Putamen (tissue), 1 donor: ENCODE results near the gene TIGD6.
"Not testable (repeated sequence)": the region's sequence is repeated elsewhere in the genome, so short reads cannot be mapped to it uniquely, and the experiment has no call there.

Experiments used
- DNase-seq: peaks from one replicate; pipeline ENCODE4 v3.0.0-alpha.2; 2016; ENCODE audit warnings: low spot score

The TIGD6 gene

DNA sequence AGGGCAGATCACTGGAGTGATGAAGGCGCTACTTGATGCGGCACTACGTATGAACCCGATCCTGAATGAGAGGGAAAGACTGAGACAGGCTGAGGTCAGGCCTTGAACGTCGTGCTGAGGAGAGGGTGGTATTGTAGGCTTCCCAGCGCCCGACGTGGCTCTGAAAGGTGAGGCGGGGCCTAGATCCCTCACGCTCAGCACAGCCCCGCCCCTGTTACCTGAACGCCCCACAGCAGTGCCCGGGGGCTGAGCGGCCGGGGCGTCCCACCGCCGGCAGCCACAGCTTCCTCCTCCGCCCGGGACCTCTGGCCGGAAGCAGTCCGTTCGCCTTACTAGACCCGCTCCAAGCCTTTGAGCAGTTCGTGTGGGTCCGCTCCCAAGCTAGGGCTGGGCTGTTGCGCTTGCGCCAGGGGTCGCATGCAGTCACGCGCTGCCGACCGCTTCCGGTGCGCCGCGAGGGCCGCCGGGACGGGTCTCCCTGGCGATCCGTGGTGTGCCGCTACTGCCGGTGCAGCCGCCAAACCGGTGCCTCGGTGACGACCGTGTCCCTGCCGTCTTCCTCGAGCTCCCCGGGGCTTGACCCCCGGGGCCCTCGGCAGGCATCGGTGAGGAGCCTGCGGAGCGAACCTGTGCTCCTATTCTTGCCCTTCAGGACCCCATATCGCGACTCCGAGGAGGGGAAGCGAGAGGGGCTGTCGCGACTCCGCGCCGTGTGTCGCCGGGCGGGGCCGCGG, at the start of gene TIGD6, which contains the start of gene HMGXB3:
TIGD6 (minus strand) TSS at position 399 of the 734 bp plus-strand sequence. CDS start 4,306 bp downstream, outside the sequence.
HMGXB3 (plus strand) TSS at position 484 of the 734 bp plus-strand sequence. CDS start 4,114 bp downstream, outside the sequence.
- DNase-seq: peak; percentile 91

DNA sequence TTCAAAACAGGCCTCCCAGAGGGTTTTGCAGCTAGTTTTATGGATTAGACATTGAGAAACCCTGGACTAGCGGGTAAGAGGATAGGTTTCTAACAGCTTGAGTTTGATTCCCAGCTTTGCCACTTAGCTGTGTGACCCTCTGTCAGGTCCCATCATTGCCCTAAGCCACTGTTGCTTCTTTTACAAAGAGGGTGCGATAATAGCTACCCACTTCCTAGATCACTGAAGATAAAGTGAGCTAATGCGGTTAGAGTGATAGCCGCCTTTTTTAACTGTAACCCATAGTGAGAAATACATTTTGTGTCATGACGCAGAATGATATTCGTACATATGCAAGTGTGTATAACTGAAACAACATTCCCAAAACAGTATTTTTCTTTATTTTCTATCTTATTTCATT, 45.6 kb upstream of the TIGD6 start:
- no peak for DNase-seq

- no peak for DNase-seq
These were observed 45.1 kb upstream of the TIGD6 start for GRCh38 chr5:150045549-150045948.

GRCh38 chr5:150044712-150045111, 44.3 kb upstream of the TIGD6 start:
- no peak for DNase-seq

DNA sequence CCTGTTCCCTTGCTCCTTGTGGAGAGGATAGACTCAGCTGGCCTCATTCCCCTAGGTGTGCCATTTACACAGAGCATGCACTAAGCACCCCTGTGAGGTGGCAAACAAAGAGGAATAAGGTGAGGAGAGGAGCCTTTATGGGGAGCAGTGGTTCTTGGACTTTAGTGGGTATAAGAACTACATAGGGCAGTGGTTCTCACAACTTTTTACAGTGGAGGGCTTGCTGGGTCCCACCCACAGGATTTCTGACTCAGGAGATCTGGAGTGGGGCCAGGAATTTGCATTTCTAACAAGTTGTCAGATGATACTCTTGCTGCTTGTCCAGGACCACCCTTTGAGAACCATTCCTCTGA, 43.9 kb upstream of the TIGD6 start:
- no peak for DNase-seq

- DNase-seq: no peak
These were observed 43.3 kb upstream of the TIGD6 start for GRCh38 chr5:150043657-150044328.

GRCh38 chr5:150042459-150042858, 42.0 kb upstream of the TIGD6 start:
- no peak for DNase-seq

GRCh38 chr5:150038547-150038946, 38.1 kb upstream of the TIGD6 start:
- no peak for DNase-seq

DNA sequence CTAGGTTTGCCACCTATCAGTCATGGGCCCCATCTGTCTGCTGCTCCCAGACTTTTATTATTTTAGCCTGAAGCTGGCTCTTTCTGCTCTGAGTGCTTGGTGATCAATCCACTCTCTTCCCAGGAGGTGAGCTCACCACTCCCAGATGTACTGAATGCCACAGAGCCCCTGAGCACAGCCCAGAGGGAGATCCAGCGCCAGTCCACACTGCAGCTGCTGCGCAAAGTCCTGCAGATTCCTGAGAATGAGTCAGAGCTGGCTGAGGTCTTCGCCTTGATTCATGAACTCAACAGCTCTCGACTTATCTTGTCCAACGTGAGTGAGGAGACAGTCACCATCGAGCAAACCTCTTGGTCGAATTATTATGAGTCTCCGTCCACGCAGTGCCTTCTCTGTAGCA, 36.1 kb upstream of the TIGD6 start:
- no peak for DNase-seq

DNA sequence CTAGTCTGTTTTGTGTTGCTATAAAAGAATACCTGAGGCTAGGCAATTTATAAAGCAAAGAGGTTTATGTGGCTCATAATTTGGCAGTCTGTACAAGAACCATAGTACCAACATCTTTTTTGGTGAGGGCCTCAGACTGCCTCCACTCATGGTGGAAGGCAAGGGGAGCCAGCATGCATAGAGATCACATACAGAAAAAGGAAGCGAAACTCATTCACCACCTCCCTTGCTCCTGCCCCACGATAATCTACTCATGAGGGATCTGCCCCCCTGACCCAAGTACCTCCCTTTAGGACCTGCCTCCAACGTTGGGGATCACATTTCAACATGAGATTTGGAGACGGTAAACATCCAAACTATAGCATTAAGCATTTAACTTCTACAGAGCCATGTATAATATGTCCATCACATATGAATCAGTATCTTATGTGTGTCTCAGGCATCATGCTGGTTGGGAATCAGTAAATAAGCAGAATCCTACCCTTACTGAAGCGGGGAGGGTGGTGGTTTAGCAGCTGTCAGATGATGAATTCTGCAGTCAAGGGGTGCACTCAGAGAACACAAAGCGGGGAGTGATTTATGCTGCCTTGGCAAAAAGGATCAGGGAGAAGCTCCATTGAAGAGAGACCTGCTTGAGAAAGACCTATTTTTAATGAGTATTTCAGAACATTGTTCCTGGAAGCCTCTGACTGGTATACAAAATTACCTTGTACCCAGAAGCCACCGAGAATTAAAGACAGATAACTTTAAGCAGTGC, 34.9 kb upstream of the TIGD6 start:
- no peak for DNase-seq

GRCh38 chr5:150034662-150035061, 34.2 kb upstream of the TIGD6 start:
- no peak for DNase-seq

DNA sequence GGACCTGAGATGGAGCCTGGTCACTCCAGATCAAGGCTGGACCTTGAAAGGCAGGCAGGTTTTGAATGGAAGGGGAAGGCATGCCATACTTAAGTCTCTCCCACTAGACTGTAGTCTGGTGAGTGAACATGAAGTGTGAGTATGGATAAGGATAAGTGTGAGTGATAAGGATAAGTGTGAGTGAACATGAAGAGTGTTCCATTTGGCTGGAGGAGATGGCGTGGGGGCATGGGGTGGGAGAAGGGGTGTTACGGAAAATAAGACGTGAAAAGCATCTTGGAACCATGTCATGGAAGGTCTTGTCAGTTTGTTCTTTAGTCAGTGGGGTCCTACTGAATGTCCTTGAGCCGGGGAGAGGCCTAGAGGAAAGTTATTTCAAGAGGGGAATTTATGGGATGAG, 32.9 kb upstream of the TIGD6 start:
- DNase-seq: no peak

DNA sequence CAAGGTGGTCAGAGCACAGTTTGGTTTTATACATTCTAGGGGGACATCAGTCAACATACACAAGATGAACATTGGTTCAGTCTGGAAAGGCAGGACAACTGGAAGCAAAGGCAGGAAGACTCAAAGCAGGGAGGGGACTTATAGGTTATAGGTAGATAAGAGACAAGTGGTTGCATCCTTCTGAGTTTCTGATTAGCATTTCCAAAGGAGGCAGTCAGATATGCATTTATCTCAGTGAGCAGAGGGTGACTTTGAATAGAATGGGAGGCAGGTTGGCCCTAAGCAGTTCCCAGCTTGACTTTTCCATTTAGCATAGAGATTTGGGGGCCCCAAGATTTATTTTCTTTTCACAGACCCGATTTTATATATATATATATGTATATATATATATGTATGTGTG, 27.6 kb upstream of the TIGD6 start:
- DNase-seq: not testable (repeated sequence)

GRCh38 chr5:150026682-150027172, 26.3 kb upstream of the TIGD6 start:
- no peak for DNase-seq

GRCh38 chr5:150024346-150024984, 24.0 kb upstream of the TIGD6 start:
- peak; percentile 45 for DNase-seq

- no peak for DNase-seq
These were observed 22.7 kb upstream of the TIGD6 start for GRCh38 chr5:150023136-150023535.

DNA sequence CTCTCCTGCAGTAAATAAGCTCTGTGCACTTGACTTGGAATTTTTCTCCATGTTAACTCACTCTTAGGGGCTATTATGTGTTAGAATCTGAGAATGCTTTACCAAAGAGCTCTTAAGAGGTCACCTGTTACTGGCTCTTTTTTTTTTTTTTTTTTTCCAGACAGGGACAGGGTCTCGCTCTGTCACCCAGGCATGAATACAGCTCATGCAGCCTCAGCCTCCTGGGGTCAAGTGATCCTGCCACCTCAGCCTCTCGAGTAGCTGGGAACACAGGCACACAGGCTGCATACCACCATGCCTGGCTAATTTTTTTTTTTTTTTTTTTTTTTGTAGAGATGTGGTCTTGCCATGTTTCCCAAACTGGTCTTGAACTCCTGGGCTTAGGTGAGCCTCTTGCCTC, 22.2 kb upstream of the TIGD6 start:
- DNase-seq: no peak

- peak; percentile 41 for DNase-seq
These were observed 21.7 kb upstream of the TIGD6 start for GRCh38 chr5:150022158-150022531.

DNA sequence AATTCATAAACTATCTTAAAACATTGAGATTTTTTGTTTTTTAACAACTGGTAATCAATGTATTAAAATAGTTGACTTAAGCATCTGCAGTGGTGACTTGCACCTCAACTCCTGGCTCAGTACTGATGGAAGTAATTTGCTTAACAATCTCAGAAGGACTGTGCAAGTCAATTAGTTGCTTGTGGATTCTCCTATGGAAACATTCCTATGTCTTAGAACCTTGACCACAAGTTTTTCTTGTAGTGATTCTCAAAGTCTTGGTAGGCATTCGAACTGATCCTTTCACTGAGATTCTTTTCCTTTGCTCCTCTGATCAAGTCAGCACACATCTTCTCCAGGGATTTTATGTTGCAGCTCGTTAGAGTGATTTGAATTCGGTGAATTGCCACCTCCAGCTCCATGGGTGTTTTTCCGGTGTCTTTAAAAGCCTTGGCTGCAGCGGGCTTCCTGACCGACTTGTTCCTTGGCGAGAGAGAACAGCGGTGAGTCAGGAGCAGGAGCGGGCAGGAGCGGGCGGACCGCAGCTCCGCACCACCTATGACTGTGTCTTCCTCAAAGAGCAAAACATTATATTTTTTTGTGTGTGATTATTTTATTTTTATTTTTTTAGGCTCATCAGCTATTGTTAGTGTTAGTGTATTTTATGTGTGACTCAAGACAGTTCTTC, 21.2 kb upstream of the TIGD6 start:
- peak; percentile 5 for DNase-seq

DNA sequence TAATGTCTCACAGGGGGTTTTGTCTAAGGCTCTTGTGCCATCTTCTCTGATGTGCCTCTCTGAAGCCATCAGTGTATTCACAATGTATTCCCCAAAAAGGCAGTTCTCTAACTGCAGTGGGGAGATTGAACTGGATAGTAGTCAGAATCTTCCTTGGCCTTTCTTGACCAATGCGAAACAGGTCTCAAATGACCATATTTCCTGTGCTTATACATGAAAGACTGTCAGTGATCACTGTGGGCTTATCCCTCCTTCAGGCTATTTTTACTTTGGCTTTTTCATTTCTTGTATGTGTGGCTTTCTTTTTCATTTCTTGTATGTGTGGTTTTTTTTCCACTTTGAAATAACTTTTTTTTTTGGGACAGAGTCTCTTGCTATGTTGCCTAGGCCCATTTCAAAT, 19.8 kb upstream of the TIGD6 start:
- DNase-seq: no peak

DNA sequence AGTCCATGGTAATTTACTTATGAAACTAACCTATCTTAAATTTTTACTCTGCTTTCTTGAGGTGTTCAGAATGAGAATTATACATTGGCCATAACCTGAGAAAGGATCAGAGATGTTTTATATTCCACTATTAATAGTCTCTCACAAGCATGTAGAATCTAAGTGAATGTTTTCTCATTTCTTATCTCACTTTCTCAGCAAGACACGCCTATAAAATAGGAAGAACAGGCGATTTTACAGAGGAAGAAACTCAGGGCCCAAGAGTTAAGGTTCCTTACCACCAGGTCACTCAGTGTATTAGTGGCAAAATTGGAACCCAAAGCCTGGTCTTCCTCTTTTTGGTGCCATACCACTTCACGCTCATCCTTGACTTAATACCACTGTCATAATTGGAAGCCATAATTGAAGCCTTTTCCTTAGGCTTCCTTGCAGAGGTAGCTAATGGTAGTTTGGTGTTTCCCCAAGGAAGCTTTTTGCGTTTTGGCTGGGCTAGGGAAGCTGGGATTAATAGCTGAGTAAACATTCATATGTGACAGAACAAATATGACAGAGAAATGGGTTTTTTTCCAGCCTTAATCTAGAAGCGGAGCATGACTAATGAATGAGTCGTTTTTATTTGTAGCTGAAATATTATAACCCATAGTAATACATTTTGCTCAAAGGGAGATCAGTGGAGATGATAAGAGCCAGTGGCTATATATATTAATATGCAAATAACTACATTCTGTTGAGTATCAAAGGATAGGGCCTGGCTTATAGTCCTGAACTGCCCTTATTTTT, 17.0 kb upstream of the TIGD6 start:
- no peak for DNase-seq
